Myocyte (in vitro differentiated cells): ENCODE results near the gene MFSD6. TPM values are rescaled to one million over a fixed set of nuclear protein-coding genes. Genes with fewer than 3 reads are reported as not detected.
"Not testable (repeated sequence)": the region's sequence is repeated elsewhere in the genome, so short reads cannot be mapped to it uniquely, and the experiment has no call there.

ENCODE experiments used
- DNase-seq: peaks from one replicate; pipeline ENCODE4 v3.0.0-alpha.2; 2012; ENCODE audit warnings: low read depth
- polyA plus RNA-seq: library from polyadenylated mRNA; unstranded; fragments of >200 nt; gene quantifications from one replicate; pipeline ENCODE4 v1.2.1, GENCODE V29; 2012; ENCODE audit warnings: missing spikeins
- total RNA-seq: library from RNA; depleted of rRNA; stranded (reverse); fragments of >200 nt; gene quantifications from 2 replicates; pipeline ENCODE4 v1.2.3, GENCODE V29; 2014

Gene MFSD6
- 12.4 and 14.0 TPM in 2 replicates for total RNA-seq
- polyA plus RNA-seq = 6.4 TPM

DNA sequence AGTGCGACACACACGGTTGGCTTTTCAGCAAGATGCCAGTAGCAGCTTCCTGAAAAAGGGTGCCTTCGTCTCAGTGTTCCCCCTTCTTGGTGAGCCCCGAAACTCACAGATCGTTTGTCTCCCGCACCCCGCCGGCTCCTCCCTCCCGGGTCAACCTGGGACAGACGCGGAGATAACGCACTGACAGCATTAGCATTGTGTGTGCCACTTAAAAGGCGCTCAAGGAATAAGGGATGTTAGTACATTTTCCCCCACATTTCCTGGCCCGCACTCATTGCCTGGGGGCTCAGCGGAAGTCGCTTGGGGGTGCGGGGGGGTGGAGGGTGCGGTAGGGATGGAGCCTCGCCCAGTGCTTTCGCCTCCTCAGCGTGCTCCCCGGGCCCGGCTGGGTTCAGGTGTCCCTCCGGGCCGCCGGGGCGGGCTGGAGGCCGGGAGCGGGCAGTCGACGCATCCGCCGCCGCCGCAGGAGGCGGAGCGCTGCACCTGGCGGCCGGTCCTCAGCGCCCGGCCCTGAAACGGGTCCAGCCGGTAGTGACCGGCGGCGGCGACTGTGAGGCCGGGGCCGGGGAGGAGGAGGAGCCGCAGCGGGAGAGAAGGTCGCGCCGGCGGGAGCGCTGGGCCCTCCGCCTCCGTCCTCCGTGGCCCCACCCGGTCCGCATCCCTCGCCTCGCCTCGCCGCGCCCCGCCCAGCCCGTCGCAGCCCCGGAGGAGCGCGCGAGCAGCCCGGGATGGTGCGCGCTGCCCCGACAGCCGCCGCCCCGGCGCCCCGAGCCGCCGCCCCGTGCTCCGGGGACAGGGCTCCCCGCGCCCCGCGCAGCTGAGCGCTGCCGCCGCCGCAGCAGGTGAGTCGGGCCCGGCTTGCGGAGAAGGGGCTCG is at the start of gene MFSD6:
TSS of gene MFSD6 (plus strand) at position 694 of the 876 bp plus-strand sequence. CDS start 27,675 bp downstream, outside the sequence.
- peak; percentile 38 for DNase-seq

- not testable (repeated sequence) for DNase-seq
Measured at GRCh38 chr2:190358655-190359448, 49.3 kb upstream of the MFSD6 start.

DNA sequence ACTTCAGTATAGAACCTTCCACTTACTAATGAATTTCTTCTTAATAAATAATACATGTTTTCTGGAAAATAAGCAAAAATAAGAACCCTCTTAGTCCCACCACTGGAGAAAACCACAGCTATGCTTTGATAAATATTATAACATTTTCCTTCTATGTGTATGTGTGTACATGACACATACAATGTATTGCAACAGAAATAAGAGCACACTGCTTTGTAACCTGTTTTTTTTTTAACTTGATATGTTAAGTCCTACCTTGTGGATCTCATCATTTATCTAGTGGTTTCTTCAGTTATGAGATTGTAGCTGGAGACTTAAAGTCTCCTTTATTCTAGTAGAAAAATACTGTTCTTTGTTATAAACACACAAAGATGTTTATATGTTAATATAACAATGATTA is 47.6 kb upstream of the MFSD6 start:
- DNase-seq = no peak

GRCh38 chr2:190360965-190361364 is 47.2 kb upstream of the MFSD6 start:
- no peak for DNase-seq

- DNase-seq = no peak
Measured at GRCh38 chr2:190361572-190361971, 46.6 kb upstream of the MFSD6 start.

- DNase-seq = no peak
Measured at GRCh38 chr2:190362894-190363293, 45.3 kb upstream of the MFSD6 start.

- DNase-seq = no peak
Measured at GRCh38 chr2:190365499-190366204, 42.5 kb upstream of the MFSD6 start.

GRCh38 chr2:190366248-190366753 is 41.9 kb upstream of the MFSD6 start:
- no peak for DNase-seq

GRCh38 chr2:190367091-190367490 is 41.1 kb upstream of the MFSD6 start:
- no peak for DNase-seq

GRCh38 chr2:190369635-190370034 is 38.5 kb upstream of the MFSD6 start:
- no peak for DNase-seq

GRCh38 chr2:190376083-190376482 is 32.1 kb upstream of the MFSD6 start:
- no peak for DNase-seq

DNA sequence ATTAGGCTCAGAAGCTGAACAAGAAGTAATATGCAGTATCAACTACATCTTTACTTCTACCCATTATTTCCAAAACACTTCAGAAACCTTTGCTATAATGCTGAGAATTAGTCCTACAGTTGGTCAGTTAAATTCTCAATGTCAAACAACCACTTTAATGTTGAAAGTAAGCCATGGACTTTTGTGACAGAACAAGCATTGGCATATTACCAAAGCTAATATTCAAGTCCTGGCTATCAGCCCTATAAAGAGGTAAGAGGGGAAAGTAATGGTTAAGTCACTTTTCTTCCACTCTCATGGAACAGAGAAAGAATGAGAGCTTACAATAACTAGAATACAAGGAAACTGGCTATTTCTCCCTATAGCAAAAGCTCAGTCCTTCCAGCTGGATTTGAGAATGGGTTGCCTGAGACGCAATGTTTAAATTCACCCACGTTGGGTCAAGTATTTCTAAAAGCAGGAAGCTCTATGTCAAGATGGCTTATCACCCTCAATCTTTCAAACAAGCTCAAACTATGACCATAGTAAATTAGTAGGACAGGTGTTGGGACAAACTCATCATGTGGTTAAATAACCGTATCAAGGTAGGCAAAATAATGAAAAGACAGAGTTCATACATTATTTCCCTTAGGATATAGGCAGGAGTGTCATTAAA is 31.4 kb upstream of the MFSD6 start:
- DNase-seq = no peak

- no peak for DNase-seq
Measured at GRCh38 chr2:190378880-190379237, 29.3 kb upstream of the MFSD6 start.

GRCh38 chr2:190379249-190379964 is 28.7 kb upstream of the MFSD6 start:
- DNase-seq = no peak

- DNase-seq = no peak
Measured at GRCh38 chr2:190380962-190381412, 27.2 kb upstream of the MFSD6 start.

DNA sequence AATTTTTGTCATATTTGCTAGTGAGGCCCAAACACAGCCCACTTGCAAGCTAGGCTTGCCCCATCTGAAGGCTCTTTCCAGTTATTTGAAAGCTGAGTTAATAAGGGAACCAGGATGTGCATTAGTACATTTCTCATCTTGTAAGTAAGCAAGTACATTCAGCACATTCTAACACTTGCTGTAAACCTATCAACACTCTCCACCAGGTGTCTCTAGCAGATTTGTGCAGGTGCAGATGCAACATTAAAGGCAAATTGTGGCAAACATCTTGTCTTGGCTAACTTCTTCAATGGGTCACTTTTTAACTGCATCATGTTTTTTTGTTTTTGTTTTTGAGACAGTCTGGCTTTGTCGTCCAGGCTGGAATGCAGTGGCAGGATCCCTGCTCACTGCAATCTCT is 25.3 kb upstream of the MFSD6 start:
- peak; percentile 38 for DNase-seq

DNA sequence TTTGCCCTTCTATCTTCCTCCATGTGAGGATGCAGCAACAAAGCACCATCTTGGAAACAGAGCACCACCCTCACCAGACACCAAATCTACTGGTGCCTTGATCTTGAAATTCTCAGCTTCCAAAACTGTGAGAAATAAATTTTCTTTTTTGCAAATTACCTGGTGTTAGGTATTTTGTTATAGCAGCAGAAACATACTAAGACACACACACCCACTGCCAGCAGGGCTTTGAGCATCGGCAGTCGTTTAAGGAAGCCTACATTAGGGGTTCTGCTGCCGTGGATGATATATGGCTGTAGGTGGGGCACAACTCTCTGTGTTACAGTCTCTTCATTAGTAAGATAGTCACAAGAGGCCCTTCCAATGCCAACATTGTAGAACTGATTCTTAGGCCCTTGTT is 20.7 kb upstream of the MFSD6 start:
- no peak for DNase-seq

DNA sequence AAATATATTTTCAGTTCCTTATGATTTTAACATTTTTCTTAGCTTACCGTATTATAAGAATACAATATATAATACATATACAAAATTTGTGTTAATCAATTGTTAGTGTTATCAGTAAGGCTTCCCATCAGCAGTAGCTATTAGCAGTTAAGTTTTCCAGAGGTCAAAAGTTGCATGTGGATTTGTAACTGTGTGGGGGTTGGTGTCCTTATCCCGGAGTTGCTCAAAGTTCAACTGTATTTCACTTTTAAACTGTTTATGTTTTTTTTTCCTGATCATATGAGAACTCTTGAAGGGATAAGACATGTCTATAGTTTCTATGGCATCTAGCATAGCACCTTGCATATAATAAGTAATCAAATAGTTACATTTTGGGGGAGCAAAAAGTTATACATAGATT is 11.9 kb upstream of the MFSD6 start:
- no peak for DNase-seq

DNA sequence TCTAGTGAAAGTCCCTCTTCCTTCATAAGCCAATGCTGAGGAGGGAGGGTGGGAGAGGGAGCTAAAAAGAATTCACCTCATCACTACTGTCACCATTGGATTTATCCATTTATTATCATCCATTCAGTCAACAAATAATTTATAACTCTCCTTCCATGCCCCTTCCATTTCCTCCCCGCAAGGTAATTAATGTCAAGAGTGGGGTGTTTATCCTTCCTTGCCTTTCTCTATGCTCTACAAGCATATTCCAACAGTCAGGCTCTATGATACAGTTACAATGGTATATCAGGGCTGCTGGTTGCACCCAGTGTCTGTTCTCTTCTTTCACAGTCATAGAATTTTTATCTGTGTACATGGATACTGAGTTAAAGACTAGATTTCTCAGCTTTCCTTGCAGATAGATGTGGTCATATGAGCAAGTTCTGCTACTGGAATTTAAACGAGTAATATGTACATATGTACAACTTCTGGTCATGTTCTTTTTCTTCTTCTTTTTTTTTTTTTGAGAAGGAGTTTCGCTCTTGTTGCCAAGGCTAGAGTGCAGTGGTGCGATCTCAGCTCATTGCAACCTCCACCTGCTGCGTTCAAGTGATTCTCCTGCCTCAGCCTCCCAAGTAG is 5.1 kb upstream of the MFSD6 start:
- no peak for DNase-seq

- no peak for DNase-seq
Measured at GRCh38 chr2:190404487-190404886, 3.7 kb upstream of the MFSD6 start.
